ENCODE data around the gene PLA2G3. TPM values are rescaled to one million over a fixed set of nuclear protein-coding genes. Genes with fewer than 3 reads are reported as not detected.
"Not testable (repeated sequence)": the region's sequence is repeated elsewhere in the genome, so short reads cannot be mapped to it uniquely, and the experiment has no call there.

The PLA2G3 gene
- total RNA-seq, 1 experiment from 2014 or later = not detected

- in situ Hi-C loops (cut with HindIII; ENCODE audit: low pct_unique_long_range_greater_than_20kb, low sequenced_read_pairs) (no loop called here), intact Hi-C loops (cut with micrococcal nuclease; ENCODE audit: unreplicated experiment) (no loop called here)
- H3K27ac ChIP-seq (ENCODE audit: low read length) = no peak overlapping the region
- ChIA-PET POLR2A (no interaction called here), CTCF (interaction anchor here (0.6 kb wide), 1 partner anchor 192 kb away, joined by 3 read pairs; no protein-coding TSS in a partner anchor)
- no peaks in the 10 kb centered on the region for H3K27me3 ChIP-seq (ENCODE audit: control insufficient read depth, insufficient read depth, low read length)
- peak; percentile 80 for DNase-seq (ENCODE audit: low read depth, low spot score)
- H3K9me3 ChIP-seq (ENCODE audit: control insufficient read depth, insufficient read depth, low read depth, low read length) = no peaks in the 10 kb centered on the region
- no TSS peak for BruUV-seq (replicated peaks)
- no peak for TF ChIP-seq POLR2AphosphoS5 (IDR thresholded peaks at IDR 0.05; ENCODE audit: low read depth, low read length)
- TF ChIP-seq TCF7L2 (IDR thresholded peaks at IDR 0.05; ENCODE audit: low read depth, low read length) = no peak
- no peak for TF ChIP-seq SIN3A (IDR thresholded peaks at IDR 0.05; ENCODE audit: borderline replicate concordance, insufficient read depth, low read depth, low read length)
- TF ChIP-seq REST (IDR thresholded peaks at IDR 0.05; ENCODE audit: insufficient read depth in 1 of 2, low read depth in 2 of 2, low read length in 1 of 2) = no peak
- TF ChIP-seq CTCF (IDR thresholded peaks at IDR 0.05) = no peak
- no peak overlapping the region for H3K4me3 ChIP-seq (ENCODE audit: low read depth in 2 of 2, low read length in 2 of 2)
- ATAC-seq = peak; percentile 80
- no peaks in the 10 kb centered on the region for H3K36me3 ChIP-seq (ENCODE audit: control insufficient read depth, insufficient read depth, low read length)
- no peaks in the 10 kb centered on the region for H3K4me1 ChIP-seq (ENCODE audit: control insufficient read depth, insufficient read depth, low read length)
These were observed 33.3 kb upstream of the PLA2G3 start for GRCh38 chr22:31173386-31174145.

- POLR2A ChIA-PET; H3K27me3 ChIP-seq (ENCODE audit: control insufficient read depth, insufficient read depth, low read length); DNase-seq (ENCODE audit: low read depth, low spot score); H3K4me3 ChIP-seq (ENCODE audit: low read depth in 2 of 2, low read length in 2 of 2); BruUV-seq (replicated peaks); CTCF ChIA-PET; H3K4me1 ChIP-seq (ENCODE audit: control insufficient read depth, insufficient read depth, low read length); H3K36me3 ChIP-seq (ENCODE audit: control insufficient read depth, insufficient read depth, low read length); H3K27ac ChIP-seq (ENCODE audit: low read length); ATAC-seq; H3K9me3 ChIP-seq (ENCODE audit: control insufficient read depth, insufficient read depth, low read depth, low read length); in situ Hi-C loops (cut with HindIII; ENCODE audit: low pct_unique_long_range_greater_than_20kb, low sequenced_read_pairs); intact Hi-C loops (cut with micrococcal nuclease; ENCODE audit: unreplicated experiment): not testable (repeated sequence)
These were observed 31.4 kb upstream of the PLA2G3 start for GRCh38 chr22:31171734-31172133.

- ATAC-seq = no peak
These were observed 30.7 kb upstream of the PLA2G3 start for GRCh38 chr22:31170971-31171370.

More at GRCh38 chr22:31170971-31171370, 30.7 kb upstream of the PLA2G3 start:
- Histone ChIP-seq H3K27me3 (ENCODE audit: control insufficient read depth, insufficient read depth, low read length) (no peaks in the 10 kb centered on the region), H3K4me3 (ENCODE audit: low read depth in 2 of 2, low read length in 2 of 2) (no peak overlapping the region), H3K36me3 (ENCODE audit: control insufficient read depth, insufficient read depth, low read length) (no peaks in the 10 kb centered on the region), H3K4me1 (ENCODE audit: control insufficient read depth, insufficient read depth, low read length) (no peaks in the 10 kb centered on the region), H3K27ac (ENCODE audit: low read length) (no peak overlapping the region), H3K9me3 (ENCODE audit: control insufficient read depth, insufficient read depth, low read depth, low read length) (no peaks in the 10 kb centered on the region)
- no TSS peak for BruUV-seq (replicated peaks)
- TF ChIP-seq TCF7L2 (IDR thresholded peaks at IDR 0.05; ENCODE audit: low read depth, low read length) (no peak), REST (IDR thresholded peaks at IDR 0.05; ENCODE audit: insufficient read depth in 1 of 2, low read depth in 2 of 2, low read length in 1 of 2) (no peak), CTCF (IDR thresholded peaks at IDR 0.05) (no peak), POLR2AphosphoS5 (IDR thresholded peaks at IDR 0.05; ENCODE audit: low read depth, low read length) (no peak), SIN3A (IDR thresholded peaks at IDR 0.05; ENCODE audit: borderline replicate concordance, insufficient read depth, low read depth, low read length) (no peak)
- in situ Hi-C loops (cut with HindIII; ENCODE audit: low pct_unique_long_range_greater_than_20kb, low sequenced_read_pairs) = no loop called here
- CTCF ChIA-PET = interaction anchor here (0.6 kb wide), 2 partner anchors 33 to 82 kb away, joined by 3 read pairs; no protein-coding TSS in a partner anchor
- intact Hi-C loops (cut with micrococcal nuclease; ENCODE audit: unreplicated experiment) = no loop called here
- DNase-seq (ENCODE audit: low read depth, low spot score) = no peak
- POLR2A ChIA-PET = no interaction called here

Data from Panc1 (cell line).